Measurements from ENCODE around the gene SFSWAP.

The SFSWAP gene

DNA sequence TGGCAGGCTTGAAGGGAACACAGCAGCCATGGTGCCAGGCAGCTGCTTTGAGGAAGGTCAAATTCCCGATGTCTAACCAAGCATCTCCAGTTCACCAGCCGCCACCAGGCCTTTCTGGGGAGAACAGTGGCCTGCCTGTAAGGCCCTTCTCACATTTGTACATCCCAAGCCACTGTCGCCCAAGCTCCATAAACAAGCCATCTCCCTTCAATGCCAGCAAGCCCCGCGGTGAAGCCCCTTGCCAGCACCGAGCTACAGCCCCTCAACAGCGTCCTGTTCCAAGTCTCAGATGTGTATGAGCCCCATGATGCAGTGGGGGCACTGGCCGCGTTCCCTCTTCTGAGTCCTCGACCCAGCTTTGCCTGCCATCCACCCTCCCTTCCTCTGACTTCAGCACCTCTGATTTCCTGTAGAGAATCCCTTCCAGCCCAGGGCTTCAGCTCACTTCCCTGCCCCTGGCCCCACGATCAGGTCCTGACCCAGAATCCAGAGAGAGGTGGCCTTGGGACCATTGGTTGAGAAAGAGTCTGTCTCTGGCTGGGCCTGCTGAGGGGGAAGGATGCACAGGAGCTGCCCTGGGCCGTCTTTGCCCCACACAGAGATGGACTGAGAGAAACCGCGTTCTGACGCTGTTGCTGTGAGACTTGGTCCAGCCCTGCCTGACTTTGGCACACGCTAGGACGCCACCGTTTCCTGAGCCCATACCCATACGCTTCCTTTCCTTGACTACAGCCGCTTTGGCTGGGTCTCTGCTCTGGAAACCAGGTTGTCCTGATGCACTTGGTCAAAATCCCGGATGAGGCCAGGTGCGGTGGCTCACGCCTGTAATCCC, 115.4 kb downstream of the SFSWAP start:
- H3K4me3 ChIP-seq (ENCODE audit: low read length) = no peak overlapping the region
- no peak for DNase-seq (ENCODE audit: low read depth)
- TF ChIP-seq, protein P1, sequence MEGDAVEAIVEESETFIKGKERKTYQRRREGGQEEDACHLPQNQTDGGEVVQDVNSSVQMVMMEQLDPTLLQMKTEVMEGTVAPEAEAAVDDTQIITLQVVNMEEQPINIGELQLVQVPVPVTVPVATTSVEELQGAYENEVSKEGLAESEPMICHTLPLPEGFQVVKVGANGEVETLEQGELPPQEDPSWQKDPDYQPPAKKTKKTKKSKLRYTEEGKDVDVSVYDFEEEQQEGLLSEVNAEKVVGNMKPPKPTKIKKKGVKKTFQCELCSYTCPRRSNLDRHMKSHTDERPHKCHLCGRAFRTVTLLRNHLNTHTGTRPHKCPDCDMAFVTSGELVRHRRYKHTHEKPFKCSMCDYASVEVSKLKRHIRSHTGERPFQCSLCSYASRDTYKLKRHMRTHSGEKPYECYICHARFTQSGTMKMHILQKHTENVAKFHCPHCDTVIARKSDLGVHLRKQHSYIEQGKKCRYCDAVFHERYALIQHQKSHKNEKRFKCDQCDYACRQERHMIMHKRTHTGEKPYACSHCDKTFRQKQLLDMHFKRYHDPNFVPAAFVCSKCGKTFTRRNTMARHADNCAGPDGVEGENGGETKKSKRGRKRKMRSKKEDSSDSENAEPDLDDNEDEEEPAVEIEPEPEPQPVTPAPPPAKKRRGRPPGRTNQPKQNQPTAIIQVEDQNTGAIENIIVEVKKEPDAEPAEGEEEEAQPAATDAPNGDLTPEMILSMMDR (conservative IDR thresholded peaks at IDR 0.05; ENCODE audit: low read length) = no peak

DNA sequence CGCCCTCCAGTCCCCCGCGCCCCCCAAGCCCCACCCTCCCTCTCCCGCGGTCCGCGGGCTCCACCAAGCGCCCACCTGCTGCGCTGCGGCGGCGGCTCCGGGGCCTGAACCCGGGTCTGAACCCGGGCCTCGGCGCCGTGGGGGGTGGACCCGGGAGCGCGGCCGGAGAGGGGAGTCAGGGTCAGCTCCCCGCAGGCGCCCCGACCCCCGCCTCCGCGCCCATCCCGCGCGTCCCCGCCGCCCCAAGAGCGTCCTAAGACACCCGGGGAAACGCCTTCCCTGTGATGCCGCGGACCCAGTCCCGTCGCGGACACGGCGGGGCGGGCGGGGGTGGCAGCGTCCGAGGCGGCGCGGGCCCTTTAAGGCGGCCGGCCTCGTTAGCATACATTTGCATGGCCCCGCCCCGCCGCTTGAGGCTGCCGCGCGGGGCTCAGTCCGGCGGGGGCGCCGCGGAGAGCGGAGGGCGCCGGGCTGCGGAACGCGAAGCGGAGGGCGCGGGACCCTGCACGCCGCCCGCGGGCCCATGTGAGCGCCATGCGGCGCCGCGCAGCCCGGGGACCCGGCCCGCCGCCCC, 117.2 kb downstream of the SFSWAP start, which contains the start of gene MMP17:
MMP17 (plus strand) TSS at position 433 of the 574 bp plus-strand sequence; CDS start at position 535, 102 bp downstream.
- TF ChIP-seq, protein P1 (conservative IDR thresholded peaks at IDR 0.05; ENCODE audit: low read length) = no peak; the same call in 1 of the 2 replicates
- DNase-seq (ENCODE audit: low read depth) = peak; percentile 68
- peak within 1 kb of the TSS; percentile 76 for H3K4me3 ChIP-seq (ENCODE audit: low read length)

DNA sequence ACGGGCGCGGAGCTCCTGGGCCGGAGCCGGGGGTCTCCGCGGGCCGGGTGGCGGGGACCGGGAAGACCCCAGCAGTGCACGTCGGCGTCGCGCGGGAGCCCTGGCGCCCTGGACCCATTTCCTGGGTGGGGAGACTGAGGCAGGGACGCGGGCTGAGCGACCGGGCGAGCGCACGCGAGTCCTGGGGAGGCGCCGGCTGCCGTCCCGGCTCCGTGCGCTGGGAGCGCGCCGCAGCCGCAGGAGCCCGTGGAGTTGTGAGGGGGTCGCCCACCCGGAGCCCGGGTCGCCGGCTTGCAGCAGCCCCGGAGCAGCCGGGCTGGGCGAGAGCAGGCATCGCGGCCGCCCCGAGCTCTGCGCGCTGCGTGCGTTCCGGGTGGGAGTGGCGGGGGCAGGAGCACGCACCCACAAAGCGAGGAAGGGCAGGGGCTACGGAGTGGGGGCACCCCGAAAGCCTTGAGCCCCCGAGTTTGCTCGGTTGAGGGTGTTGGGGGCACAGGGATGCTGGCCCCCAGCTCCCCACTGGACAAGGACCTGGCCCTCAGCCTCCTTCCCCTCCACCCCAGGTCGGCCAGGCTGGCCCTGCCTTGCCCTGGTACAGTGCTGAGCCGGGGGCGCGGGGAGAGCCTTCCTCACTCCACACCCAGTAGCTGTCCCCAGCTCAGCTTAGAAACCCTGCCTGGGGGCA, 117.9 kb downstream of the SFSWAP start:
- DNase-seq (ENCODE audit: low read depth) = no peak
- peak overlapping the region; percentile 76 for H3K4me3 ChIP-seq (ENCODE audit: low read length)

DNA sequence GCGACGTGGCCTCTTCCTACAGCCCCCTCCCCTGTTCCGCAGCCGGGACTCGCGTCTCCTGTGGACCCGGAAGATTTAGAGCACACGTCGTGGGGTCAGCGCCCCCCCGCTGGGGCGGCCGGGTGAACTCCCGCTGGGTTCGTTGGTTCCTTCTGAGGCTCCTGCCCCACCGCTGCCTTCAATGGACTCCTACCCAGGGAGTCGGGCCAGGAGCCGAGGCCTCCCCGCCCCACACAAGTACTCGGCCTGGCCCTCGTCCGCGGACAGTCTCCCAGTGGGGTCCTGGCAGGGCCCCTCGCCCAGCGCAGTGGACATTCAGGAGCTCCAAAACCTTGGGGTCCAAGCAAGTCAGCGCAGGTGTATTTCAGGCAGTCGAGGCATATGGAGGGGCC, 118.5 kb downstream of the SFSWAP start:
- DNase-seq (ENCODE audit: low read depth) = no peak
- H3K4me3 ChIP-seq (ENCODE audit: low read length) = peak overlapping the region; percentile 76
- TF ChIP-seq, protein P1 (conservative IDR thresholded peaks at IDR 0.05; ENCODE audit: low read length) = no peak

More for the DNA sequence above, 117.9 kb downstream of the SFSWAP start:
- TF ChIP-seq, protein P1 (conservative IDR thresholded peaks at IDR 0.05; ENCODE audit: low read length) = no peak

DNA sequence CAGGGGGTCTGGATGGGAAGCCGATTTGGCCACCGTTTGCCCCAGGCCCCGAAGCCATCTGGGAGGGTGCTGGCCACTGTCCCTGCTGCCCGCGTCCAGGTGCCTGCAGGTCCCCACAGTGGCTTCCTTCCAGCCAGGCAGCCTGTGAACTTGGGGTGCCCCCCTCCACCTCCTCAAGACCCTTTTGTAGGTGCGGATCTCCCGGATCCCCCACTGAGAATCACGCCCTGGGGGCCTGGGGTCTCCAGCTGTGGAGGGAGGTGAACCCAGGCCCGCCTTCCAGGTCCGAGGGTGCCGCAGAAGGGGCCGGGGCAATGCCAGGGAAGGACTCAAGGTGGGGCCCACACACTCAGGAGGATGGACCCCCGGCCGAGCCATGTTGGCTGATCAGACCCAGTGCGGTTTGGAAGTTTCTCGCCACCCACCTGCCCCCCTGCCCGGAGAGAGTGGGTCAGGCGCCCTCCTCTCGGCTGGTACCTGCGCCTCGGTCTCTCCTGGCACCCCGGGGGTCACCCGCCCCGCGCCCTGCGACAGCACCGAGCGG, 119.0 kb downstream of the SFSWAP start:
- H3K4me3 ChIP-seq (ENCODE audit: low read length) = peak overlapping the region; percentile 76
- TF ChIP-seq, protein P1 (conservative IDR thresholded peaks at IDR 0.05; ENCODE audit: low read length) = no peak
- no peak for DNase-seq (ENCODE audit: low read depth)

DNA sequence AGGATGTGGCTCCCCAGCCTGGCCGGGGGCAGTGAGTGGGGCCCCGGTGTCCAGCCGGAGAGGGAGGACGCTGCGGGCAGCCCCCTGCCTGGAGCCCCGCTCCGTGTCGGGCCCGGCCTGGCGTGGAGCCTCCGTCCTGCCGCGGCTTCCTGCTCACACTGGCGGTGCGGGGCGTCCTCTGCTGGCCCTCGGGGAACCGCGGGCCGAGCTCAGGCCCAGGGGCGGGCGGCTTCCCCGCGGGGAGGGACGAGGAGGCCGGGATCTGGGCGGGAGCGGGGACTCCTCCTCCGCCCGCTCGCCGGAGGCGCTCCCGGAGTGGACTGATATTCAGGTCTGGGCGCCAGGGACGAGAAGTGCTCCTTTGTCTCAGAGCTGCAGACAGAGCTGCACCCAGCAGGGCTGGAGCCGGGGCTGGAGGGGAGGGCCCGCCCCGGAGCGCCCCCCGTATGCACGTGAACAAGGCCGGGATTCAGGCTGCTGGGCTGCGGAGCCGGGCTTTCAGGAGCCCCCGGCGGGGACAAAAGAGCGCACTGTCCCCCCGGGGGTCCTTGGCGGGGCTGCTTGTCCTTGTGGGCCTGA, 119.5 kb downstream of the SFSWAP start:
- peak overlapping the region; percentile 76 for H3K4me3 ChIP-seq (ENCODE audit: low read length)
- TF ChIP-seq, protein P1 (conservative IDR thresholded peaks at IDR 0.05; ENCODE audit: low read length) = peak; percentile 54
- peak; percentile 86 for DNase-seq (ENCODE audit: low read depth)
